Measurements from ENCODE around the gene LIG3. TPM values are rescaled to one million over a fixed set of nuclear protein-coding genes. Genes with fewer than 3 reads are reported as not detected.
"Not testable (repeated sequence)": the region's sequence is repeated elsewhere in the genome, so short reads cannot be mapped to it uniquely, and the experiment has no call there.

Gene LIG3
- total RNA-seq, 1 donor from 2014 or later, result 30.7 TPM

DNA sequence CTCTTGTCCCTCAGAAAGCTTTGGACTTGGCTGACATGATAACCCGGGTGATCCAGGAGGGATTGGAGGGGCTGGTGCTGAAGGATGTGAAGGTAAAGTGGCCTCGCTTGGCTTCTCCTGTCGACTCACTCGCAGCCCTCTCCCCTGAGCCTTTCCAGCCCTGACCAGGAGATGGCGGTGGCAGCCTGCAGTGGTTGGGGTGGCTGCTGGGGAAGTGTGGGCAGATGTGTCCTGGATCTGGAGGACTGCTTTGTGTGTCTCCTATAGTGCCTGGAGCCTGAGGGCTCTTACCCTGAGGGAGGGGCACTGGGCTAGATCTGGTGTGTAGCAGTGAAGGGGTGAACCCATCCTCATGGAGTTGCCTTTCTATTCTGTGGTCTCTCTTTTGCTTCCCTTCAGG lies 17.9 kb downstream of the LIG3 start:
- no peak overlapping the region for H2AFZ ChIP-seq (ENCODE audit: low read depth, low read length)
- FAIRE-seq (peak; percentile 20), DNase-seq (ENCODE audit: low read depth) (peak; percentile 48)
- no peak overlapping the region for H3K4me2 ChIP-seq (ENCODE audit: low read length)
- Mint-ChIP-seq H3K27ac (ENCODE audit: unreplicated experiment) (peak overlapping the region; percentile 26), H3K4me3 (ENCODE audit: unreplicated experiment) (no peak overlapping the region), H3K27me3 (ENCODE audit: low read depth, unreplicated experiment) (no peaks in the 10 kb centered on the region), H3K9me3 (ENCODE audit: unreplicated experiment) (no peaks in the 10 kb centered on the region), H3K4me1 (ENCODE audit: low read depth, unreplicated experiment) (peaks cover 7% of the 10 kb centered on the region), H3K36me3 (ENCODE audit: low read depth, unreplicated experiment) (peaks cover 17% of the 10 kb centered on the region)
- peaks cover 11% of the 10 kb centered on the region for H3K4me1 ChIP-seq (ENCODE audit: insufficient read depth, low read length)
- no peaks in the 10 kb centered on the region for H3K79me2 ChIP-seq (ENCODE audit: insufficient read depth, low read length)
- TF ChIP-seq EZH2 (IDR thresholded peaks at IDR 0.05; ENCODE audit: insufficient read depth, low read length), result no peak
- TF ChIP-seq, protein P1, sequence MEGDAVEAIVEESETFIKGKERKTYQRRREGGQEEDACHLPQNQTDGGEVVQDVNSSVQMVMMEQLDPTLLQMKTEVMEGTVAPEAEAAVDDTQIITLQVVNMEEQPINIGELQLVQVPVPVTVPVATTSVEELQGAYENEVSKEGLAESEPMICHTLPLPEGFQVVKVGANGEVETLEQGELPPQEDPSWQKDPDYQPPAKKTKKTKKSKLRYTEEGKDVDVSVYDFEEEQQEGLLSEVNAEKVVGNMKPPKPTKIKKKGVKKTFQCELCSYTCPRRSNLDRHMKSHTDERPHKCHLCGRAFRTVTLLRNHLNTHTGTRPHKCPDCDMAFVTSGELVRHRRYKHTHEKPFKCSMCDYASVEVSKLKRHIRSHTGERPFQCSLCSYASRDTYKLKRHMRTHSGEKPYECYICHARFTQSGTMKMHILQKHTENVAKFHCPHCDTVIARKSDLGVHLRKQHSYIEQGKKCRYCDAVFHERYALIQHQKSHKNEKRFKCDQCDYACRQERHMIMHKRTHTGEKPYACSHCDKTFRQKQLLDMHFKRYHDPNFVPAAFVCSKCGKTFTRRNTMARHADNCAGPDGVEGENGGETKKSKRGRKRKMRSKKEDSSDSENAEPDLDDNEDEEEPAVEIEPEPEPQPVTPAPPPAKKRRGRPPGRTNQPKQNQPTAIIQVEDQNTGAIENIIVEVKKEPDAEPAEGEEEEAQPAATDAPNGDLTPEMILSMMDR (IDR thresholded peaks at IDR 0.05; ENCODE audit: insufficient read depth, low read depth, low read length), result peak; percentile 75
- H3K9me3 ChIP-seq (ENCODE audit: insufficient read depth, low read depth, low read length), result no peaks in the 10 kb centered on the region
- peak overlapping the region; percentile 17 for H3K9ac ChIP-seq (ENCODE audit: low read length)
- no peak overlapping the region for H3K4me3 ChIP-seq (ENCODE audit: insufficient read depth, low read depth, low read length)
- peaks cover 18% of the 10 kb centered on the region for H3K36me3 ChIP-seq (ENCODE audit: insufficient read depth, low read length)
- H4K20me1 ChIP-seq (ENCODE audit: insufficient read depth, low read length), result no peaks in the 10 kb centered on the region
- no peak overlapping the region for H3K27ac ChIP-seq (ENCODE audit: low read depth, low read length)
- H3K27me3 ChIP-seq (ENCODE audit: insufficient read depth, low read length), result no peaks in the 10 kb centered on the region

DNA sequence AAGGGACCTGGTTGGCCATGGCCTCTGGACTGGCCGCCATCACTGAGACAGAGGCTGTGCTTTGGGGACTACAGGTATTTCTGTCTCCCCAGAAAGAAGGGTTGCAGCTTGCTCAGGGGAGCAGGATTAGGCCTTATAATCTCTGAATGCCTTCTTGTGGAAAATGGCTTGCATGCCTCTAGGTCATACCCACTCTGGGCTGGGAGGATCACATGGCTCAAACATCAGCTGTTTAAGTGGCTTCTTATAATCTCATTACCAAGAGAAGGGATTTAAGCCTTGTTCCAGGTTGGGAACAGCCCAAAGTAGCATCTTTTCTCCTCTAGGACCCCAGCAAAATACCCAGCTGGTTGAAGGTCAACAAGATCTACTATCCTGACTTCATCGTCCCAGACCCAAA lies 19.1 kb downstream of the LIG3 start:
- H3K4me3 Mint-ChIP-seq (ENCODE audit: unreplicated experiment), result no peak overlapping the region
- H3K36me3 ChIP-seq (ENCODE audit: insufficient read depth, low read length), result peaks cover 16% of the 10 kb centered on the region
- H3K36me3 Mint-ChIP-seq (ENCODE audit: low read depth, unreplicated experiment), result peaks cover 15% of the 10 kb centered on the region

DNA sequence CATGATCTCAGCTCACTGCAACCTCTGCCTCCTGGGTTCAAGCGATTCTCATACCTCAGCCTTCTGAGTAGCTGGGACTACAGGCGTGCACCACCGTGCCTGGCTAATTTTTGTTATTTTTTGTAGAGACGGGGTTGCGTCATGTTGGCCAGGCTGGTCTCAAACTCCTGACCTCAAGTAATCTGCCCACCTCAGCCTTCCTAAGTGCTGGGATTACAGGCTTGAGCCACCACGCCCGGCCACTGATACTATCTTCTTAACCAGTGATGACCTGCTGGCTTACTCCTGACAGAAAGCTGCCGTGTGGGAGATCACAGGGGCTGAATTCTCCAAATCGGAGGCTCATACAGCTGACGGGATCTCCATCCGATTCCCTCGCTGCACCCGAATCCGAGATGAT lies 20.7 kb downstream of the LIG3 start:
- not testable (repeated sequence) for H3K27ac Mint-ChIP-seq (ENCODE audit: unreplicated experiment); H3K9me3 ChIP-seq (ENCODE audit: insufficient read depth, low read depth, low read length); FAIRE-seq; H3K27me3 ChIP-seq (ENCODE audit: insufficient read depth, low read length); DNase-seq (ENCODE audit: low read depth); H3K9me3 Mint-ChIP-seq (ENCODE audit: unreplicated experiment); H3K9ac ChIP-seq (ENCODE audit: low read length); H4K20me1 ChIP-seq (ENCODE audit: insufficient read depth, low read length); H3K4me2 ChIP-seq (ENCODE audit: low read length); H3K4me3 Mint-ChIP-seq (ENCODE audit: unreplicated experiment); H2AFZ ChIP-seq (ENCODE audit: low read depth, low read length); H3K4me1 Mint-ChIP-seq (ENCODE audit: low read depth, unreplicated experiment); H3K79me2 ChIP-seq (ENCODE audit: insufficient read depth, low read length); H3K27ac ChIP-seq (ENCODE audit: low read depth, low read length); H3K27me3 Mint-ChIP-seq (ENCODE audit: low read depth, unreplicated experiment); H3K4me3 ChIP-seq (ENCODE audit: insufficient read depth, low read depth, low read length)
- H3K4me1 ChIP-seq (ENCODE audit: insufficient read depth, low read length), result peaks cover 11% of the 10 kb centered on the region
- H3K36me3 ChIP-seq (ENCODE audit: insufficient read depth, low read length), result peaks cover 21% of the 10 kb centered on the region
- peaks cover 18% of the 10 kb centered on the region for H3K36me3 Mint-ChIP-seq (ENCODE audit: low read depth, unreplicated experiment)

More for the DNA sequence above, 19.1 kb downstream of the LIG3 start:
- Histone ChIP-seq H3K79me2 (ENCODE audit: insufficient read depth, low read length) (no peaks in the 10 kb centered on the region), H2AFZ (ENCODE audit: low read depth, low read length) (no peak overlapping the region), H3K4me2 (ENCODE audit: low read length) (no peak overlapping the region), H3K27ac (ENCODE audit: low read depth, low read length) (no peak overlapping the region), H3K4me3 (ENCODE audit: insufficient read depth, low read depth, low read length) (no peak overlapping the region), H3K9ac (ENCODE audit: low read length) (no peak overlapping the region), H3K9me3 (ENCODE audit: insufficient read depth, low read depth, low read length) (no peaks in the 10 kb centered on the region), H3K27me3 (ENCODE audit: insufficient read depth, low read length) (no peaks in the 10 kb centered on the region), H3K4me1 (ENCODE audit: insufficient read depth, low read length) (peaks cover 11% of the 10 kb centered on the region), H4K20me1 (ENCODE audit: insufficient read depth, low read length) (no peaks in the 10 kb centered on the region)
- DNase-seq (ENCODE audit: low read depth) (no peak), FAIRE-seq (no peak)
- Mint-ChIP-seq H3K27me3 (ENCODE audit: low read depth, unreplicated experiment) (no peaks in the 10 kb centered on the region), H3K4me1 (ENCODE audit: low read depth, unreplicated experiment) (peaks cover 7% of the 10 kb centered on the region), H3K9me3 (ENCODE audit: unreplicated experiment) (no peaks in the 10 kb centered on the region), H3K27ac (ENCODE audit: unreplicated experiment) (no peak overlapping the region)
- TF ChIP-seq EZH2 (IDR thresholded peaks at IDR 0.05; ENCODE audit: insufficient read depth, low read length), result no peak
- TF ChIP-seq, protein P1 (IDR thresholded peaks at IDR 0.05; ENCODE audit: insufficient read depth, low read depth, low read length), result no peak
